MCF 10A (cell line): ENCODE measurements around the gene IGF1R. TPM values are rescaled to one million over a fixed set of nuclear protein-coding genes. Genes with fewer than 3 reads are reported as not detected.

Experiments used
- BruUV-seq: library from RNA; stranded (reverse); fragments of 400-500 nt; replicated peaks from 2 replicates; lab custom pipeline; 2021; lab: Mats Ljungman, UMichigan
- CTCF ChIA-PET: fragments of 300-600 bp; sonication (Branson Sonifier 250); formaldehyde crosslinking; extraction: SDS; loops from one replicate; lab custom pipeline; 2021; ENCODE audit warnings: antibody characterized with exemption, inconsistent platforms; lab: Yijun Ruan, JAX
- POLR2A ChIA-PET: fragments of 300-600, 350-650 bp; sonication (Branson Sonifier 250); formaldehyde crosslinking; extraction: SDS; loops from one replicate; lab custom pipeline; 2020; ENCODE audit warnings: antibody characterized with exemption, inconsistent platforms; lab: Yijun Ruan, JAX
- DNase-seq: peaks from one replicate; pipeline ENCODE4 v3.0.0-alpha.2; 2018; ENCODE audit not compliant: unreplicated experiment
- H3K27ac Mint-ChIP-seq: one replicate; pipeline ENCODE4 v1.8.0; 2022; ENCODE audit warnings: mild to moderate bottlenecking, low read depth, mixed read lengths; ENCODE audit not compliant: unreplicated experiment
- H3K27me3 Mint-ChIP-seq: one replicate; pipeline ENCODE4 v1.8.0; 2022; ENCODE audit warnings: mixed read lengths; ENCODE audit not compliant: insufficient read depth, unreplicated experiment
- H3K36me3 Mint-ChIP-seq: one replicate; pipeline ENCODE4 v1.8.0; 2022; ENCODE audit warnings: mild to moderate bottlenecking, moderate library complexity, mixed read lengths; ENCODE audit not compliant: insufficient read depth, unreplicated experiment
- H3K4me1 Mint-ChIP-seq: one replicate; pipeline ENCODE4 v1.8.0; 2022; ENCODE audit warnings: mixed read lengths; ENCODE audit not compliant: insufficient read depth, unreplicated experiment
- H3K4me3 Mint-ChIP-seq: one replicate; pipeline ENCODE4 v1.8.0; 2022; ENCODE audit warnings: mild to moderate bottlenecking, moderate library complexity, mixed read lengths; ENCODE audit not compliant: unreplicated experiment
- H3K9me3 Mint-ChIP-seq: one replicate; pipeline ENCODE4 v1.8.0; 2022; ENCODE audit warnings: mixed read lengths; ENCODE audit not compliant: unreplicated experiment
- CTCF ChIP-seq: fragments of 200-600 bp; IDR thresholded peaks from one replicate; pipeline ENCODE4 v1.8.0; 2022; ENCODE audit warnings: antibody characterized with exemption, mild to moderate bottlenecking; ENCODE audit not compliant: unreplicated experiment
- intact Hi-C: fragments of 100-400 bp; cut with micrococcal nuclease; formaldehyde crosslinking; loops from 2 replicates; pipeline ENCODE4 v1.14.1; 2022
- total RNA-seq: library from RNA; stranded (reverse); gene quantifications from 2 replicates; pipeline ENCODE4 v1.2.3, GENCODE V29; 2022

Gene IGF1R
- total RNA-seq, 1 experiment from 2014 or later: 53.3 TPM

- DNase-seq: no peak
- no peak for TF ChIP-seq CTCF
- ChIA-PET CTCF (interaction anchor here (0.6 kb wide), 1 partner anchor 18 kb away, joined by 3 read pairs; no protein-coding TSS in a partner anchor), POLR2A (no interaction called here)
- no TSS peak for BruUV-seq
- H3K36me3 Mint-ChIP-seq: peaks cover 11% of the 10 kb centered on the region
- H3K9me3 Mint-ChIP-seq: no peaks in the 10 kb centered on the region
- H3K27ac Mint-ChIP-seq: no peak overlapping the region
- peaks cover 6% of the 10 kb centered on the region for H3K4me1 Mint-ChIP-seq
- H3K4me3 Mint-ChIP-seq: no peak overlapping the region
- intact Hi-C loops: no loop called here
- H3K27me3 Mint-ChIP-seq: no peaks in the 10 kb centered on the region
Observed at GRCh38 chr15:98706387-98706786, 58.0 kb downstream of the IGF1R start.

DNA sequence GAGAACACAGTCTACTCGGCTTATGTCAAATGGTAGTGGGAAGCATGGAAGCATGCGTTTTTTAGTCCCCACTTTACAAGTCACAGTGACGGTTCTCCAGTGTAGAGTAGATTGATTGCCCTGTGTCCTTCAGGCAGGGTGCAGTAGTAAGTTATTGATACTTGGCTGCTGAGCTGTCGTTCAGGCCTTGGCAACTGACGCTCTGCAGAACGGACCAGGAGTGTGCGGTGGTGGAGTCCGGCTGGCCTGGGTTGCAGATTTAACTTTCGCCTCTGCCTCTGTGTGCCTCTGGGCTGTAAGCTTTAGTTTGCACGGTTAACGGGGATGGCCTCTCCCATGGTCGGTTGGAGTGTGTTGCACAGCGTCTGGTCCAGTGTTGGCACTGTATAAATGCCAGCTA lies 58.6 kb downstream of the IGF1R start:
- DNase-seq: no peak
- intact Hi-C loops: no loop called here
- TF ChIP-seq CTCF: no peak
- CTCF ChIA-PET: no interaction called here
- H3K9me3 Mint-ChIP-seq: peaks cover 4% of the 10 kb centered on the region
- H3K27me3 Mint-ChIP-seq: no peaks in the 10 kb centered on the region
- BruUV-seq: no TSS peak
- POLR2A ChIA-PET: no interaction called here
- no peak overlapping the region for H3K4me3 Mint-ChIP-seq
- H3K4me1 Mint-ChIP-seq: peaks cover 6% of the 10 kb centered on the region
- no peak overlapping the region for H3K27ac Mint-ChIP-seq
- peaks cover 16% of the 10 kb centered on the region for H3K36me3 Mint-ChIP-seq

- H3K9me3 Mint-ChIP-seq: peaks cover 8% of the 10 kb centered on the region
- no peaks in the 10 kb centered on the region for H3K27me3 Mint-ChIP-seq
- H3K4me3 Mint-ChIP-seq: no peak overlapping the region
- H3K4me1 Mint-ChIP-seq: peaks cover 4% of the 10 kb centered on the region
- ChIA-PET POLR2A (no interaction called here), CTCF (no interaction called here)
- intact Hi-C loops: no loop called here
- H3K36me3 Mint-ChIP-seq: peaks cover 22% of the 10 kb centered on the region
- no TSS peak for BruUV-seq
- no peak for DNase-seq
- no peak overlapping the region for H3K27ac Mint-ChIP-seq
- TF ChIP-seq CTCF: no peak
Observed at GRCh38 chr15:98708037-98708590, 59.8 kb downstream of the IGF1R start.

DNA sequence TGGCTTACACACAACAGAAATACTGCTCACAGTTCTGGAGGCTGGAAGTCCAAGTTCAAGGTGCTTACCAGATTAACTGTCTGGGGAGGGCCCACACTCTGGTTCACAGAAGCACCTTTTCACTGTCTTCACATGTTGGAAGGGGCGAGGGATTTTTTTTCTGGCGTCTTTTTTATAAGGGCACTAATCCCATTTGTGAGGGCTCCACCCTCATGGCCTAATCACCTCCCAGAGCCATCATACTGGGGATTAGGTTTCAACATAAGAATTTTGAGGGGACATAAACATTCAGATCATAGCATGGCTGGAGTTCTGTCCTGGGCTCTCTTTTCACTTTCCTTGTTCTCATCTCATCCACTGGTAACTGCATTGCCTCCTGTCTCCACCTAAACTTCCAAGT lies 63.5 kb downstream of the IGF1R start:
- Mint-ChIP-seq H3K27me3 (no peaks in the 10 kb centered on the region), H3K27ac (no peak overlapping the region), H3K36me3 (peaks cover 11% of the 10 kb centered on the region), H3K9me3 (peaks cover 8% of the 10 kb centered on the region), H3K4me1 (peaks cover 6% of the 10 kb centered on the region), H3K4me3 (no peak overlapping the region)
- BruUV-seq: no TSS peak
- TF ChIP-seq CTCF: no peak
- ChIA-PET POLR2A (no interaction called here), CTCF (no interaction called here)
- intact Hi-C loops: no loop called here
- DNase-seq: no peak
